Esophagus (tissue), 2 donors: Measurements from ENCODE around the gene PLEKHH1. TPM values are rescaled to one million over a fixed set of nuclear protein-coding genes. Genes with fewer than 3 reads are reported as not detected.

Experiments used
- H3K27ac ChIP-seq, 2 donors: one replicate each; pipeline ENCODE4 v1.5.1; 2013; ENCODE audit warnings: low read depth in 2 of 2, mild to moderate bottlenecking in 2 of 2, inconsistent platforms in 1 of 2, low read length in 1 of 2, moderate library complexity in 1 of 2
- H3K27me3 ChIP-seq, 2 donors: one replicate each; pipeline ENCODE4 v1.6.1; 2013; ENCODE audit warnings: low read length in 2 of 2, control low read depth in 1 of 2, mild to moderate bottlenecking in 1 of 2; ENCODE audit not compliant: insufficient read depth in 2 of 2, control insufficient read depth in 1 of 2
- H3K36me3 ChIP-seq, 2 donors: one replicate each; pipeline ENCODE4 v1.6.1; 2013; ENCODE audit warnings: low read length in 1 of 2; ENCODE audit not compliant: control insufficient read depth in 2 of 2, insufficient read depth in 2 of 2
- H3K4me1 ChIP-seq, 2 donors: one replicate each; pipeline ENCODE4 v1.6.1; 2013; ENCODE audit warnings: low read length in 1 of 2; ENCODE audit not compliant: control insufficient read depth in 2 of 2, insufficient read depth in 2 of 2
- H3K4me3 ChIP-seq, 2 donors: one replicate each; pipeline ENCODE4 v1.5.1; 2013; ENCODE audit warnings: low read length in 2 of 2, mild to moderate bottlenecking in 2 of 2, low read depth in 1 of 2, moderate library complexity in 1 of 2
- H3K9me3 ChIP-seq, 2 donors: one replicate each; pipeline ENCODE4 v1.6.1; 2013; ENCODE audit warnings: mild to moderate bottlenecking in 2 of 2, low read depth in 1 of 2, low read length in 1 of 2, moderate library complexity in 1 of 2; ENCODE audit not compliant: control insufficient read depth in 2 of 2, insufficient read depth in 1 of 2
- WGBS, 2 donors: extraction: QIAGEN DNeasy Blood & Tissue Kit; methylation state at CpG; one replicate each; pipeline ENCODE4 v1.1.7; 2013; 5-methylcytosine and 5-hydroxymethylcytosine counted together
- polyA plus RNA-seq, 2 donors: library from polyadenylated mRNA; stranded (reverse); fragments of 200-250 nt; gene quantifications; one replicate each; pipeline ENCODE4 v1.2.3, GENCODE V29; 2013
- donor health status: healthy with polysubstance abuse.
- donor health status: Bipolar disorder and iron deficiency.

PLEKHH1 gene
- polyA plus RNA-seq, 2 donors = 2.4 to 10.3 TPM

- Histone ChIP-seq H3K4me1 (peaks cover 0 to 6% of the 10 kb centered on the region in 2 donors), H3K9me3 (no peaks in the 10 kb centered on the region), H3K27me3 (no peaks in the 10 kb centered on the region), H3K27ac (no peak overlapping the region), H3K4me3 (no peak overlapping the region), H3K36me3 (no peaks in the 10 kb centered on the region)
- 40 to 51% methylated on average over 2 of the region's 2 CpGs for WGBS, 2 donors
Measured at GRCh38 chr14:67516676-67517075, 16.4 kb upstream of the PLEKHH1 start.

- H3K36me3 ChIP-seq = no peaks in the 10 kb centered on the region
- WGBS, 2 donors = 28 to 30% methylated on average over 12 of the region's 12 CpGs
Measured at GRCh38 chr14:67517083-67517482, 16.0 kb upstream of the PLEKHH1 start.

GRCh38 chr14:67519406-67519805 lies 13.7 kb upstream of the PLEKHH1 start:
- Histone ChIP-seq H3K9me3 (no peaks in the 10 kb centered on the region), H3K4me1 (peaks cover 0 to 9% of the 10 kb centered on the region in 2 donors), H3K27me3 (no peaks in the 10 kb centered on the region), H3K4me3 (no peak overlapping the region), H3K27ac (no peak overlapping the region), H3K36me3 (no peaks in the 10 kb centered on the region)
- WGBS, 2 donors = 80 to 84% methylated on average over 5 of the region's 5 CpGs

More at GRCh38 chr14:67517083-67517482, 16.0 kb upstream of the PLEKHH1 start:
- Histone ChIP-seq H3K4me1 (peaks cover 0 to 6% of the 10 kb centered on the region in 2 donors), H3K4me3 (no peak overlapping the region), H3K9me3 (no peaks in the 10 kb centered on the region), H3K27ac (no peak overlapping the region), H3K27me3 (no peaks in the 10 kb centered on the region)

- WGBS, 2 donors = 96 to 97% methylated on average over 1 of the region's 1 CpG
- Histone ChIP-seq H3K27me3 (no peaks in the 10 kb centered on the region), H3K27ac (no peak overlapping the region)
Measured at GRCh38 chr14:67520482-67520881, 12.6 kb upstream of the PLEKHH1 start.

GRCh38 chr14:67522270-67522669 lies 10.8 kb upstream of the PLEKHH1 start:
- 51 to 59% methylated on average over 2 of the region's 2 CpGs for WGBS, 2 donors
- Histone ChIP-seq H3K9me3 (no peaks in the 10 kb centered on the region), H3K4me3 (no peak overlapping the region), H3K4me1 (peaks cover 0 to 3% of the 10 kb centered on the region in 2 donors), H3K27ac (no peak overlapping the region), H3K27me3 (no peaks in the 10 kb centered on the region), H3K36me3 (no peaks in the 10 kb centered on the region)

More at GRCh38 chr14:67520482-67520881, 12.6 kb upstream of the PLEKHH1 start:
- H3K36me3 ChIP-seq = no peaks in the 10 kb centered on the region
- H3K4me1 ChIP-seq = peaks cover 0 to 7% of the 10 kb centered on the region in 2 donors
- no peak overlapping the region for H3K4me3 ChIP-seq
- no peaks in the 10 kb centered on the region for H3K9me3 ChIP-seq

GRCh38 chr14:67523764-67524633 lies 9.1 kb upstream of the PLEKHH1 start:
- H3K4me3 ChIP-seq = no peak overlapping the region
- H3K27ac ChIP-seq = no peak overlapping the region
- no peaks in the 10 kb centered on the region for H3K36me3 ChIP-seq
- WGBS, 2 donors = 62 to 69% methylated on average over 7 of the region's 7 CpGs
- peaks cover 0 to 3% of the 10 kb centered on the region in 2 donors for H3K4me1 ChIP-seq
- no peaks in the 10 kb centered on the region for H3K27me3 ChIP-seq
- H3K9me3 ChIP-seq = no peaks in the 10 kb centered on the region

GRCh38 chr14:67524634-67524963 lies 8.5 kb upstream of the PLEKHH1 start:
- WGBS, 2 donors = 59 to 60% methylated on average over 3 of the region's 3 CpGs
- Histone ChIP-seq H3K36me3 (no peaks in the 10 kb centered on the region), H3K27ac (no peak overlapping the region), H3K9me3 (no peaks in the 10 kb centered on the region), H3K4me3 (no peak overlapping the region), H3K27me3 (no peaks in the 10 kb centered on the region), H3K4me1 (peaks cover 0 to 3% of the 10 kb centered on the region in 2 donors)

GRCh38 chr14:67525389-67525788 lies 7.7 kb upstream of the PLEKHH1 start:
- no peaks in the 10 kb centered on the region for H3K36me3 ChIP-seq
- no peak overlapping the region for H3K27ac ChIP-seq
- no peaks in the 10 kb centered on the region for H3K9me3 ChIP-seq
- 85 to 89% methylated on average over 4 of the region's 4 CpGs for WGBS, 2 donors
- no peaks in the 10 kb centered on the region for H3K27me3 ChIP-seq
- peaks cover 0 to 3% of the 10 kb centered on the region in 2 donors for H3K4me1 ChIP-seq
- H3K4me3 ChIP-seq = no peak overlapping the region

- H3K27me3 ChIP-seq = no peaks in the 10 kb centered on the region
Measured at GRCh38 chr14:67526181-67526580, 6.9 kb upstream of the PLEKHH1 start.

More at GRCh38 chr14:67526181-67526580, 6.9 kb upstream of the PLEKHH1 start:
- H3K9me3 ChIP-seq = no peaks in the 10 kb centered on the region
- H3K4me1 ChIP-seq = peaks cover 0 to 3% of the 10 kb centered on the region in 2 donors
- H3K4me3 ChIP-seq = no peak overlapping the region
- H3K36me3 ChIP-seq = no peaks in the 10 kb centered on the region
- no peak overlapping the region for H3K27ac ChIP-seq
- WGBS, 2 donors = 60 to 65% methylated on average over 6 of the region's 6 CpGs
